GM12892 (cell line): ENCODE data around the gene KCTD7.
"Not testable (repeated sequence)": the region's sequence is repeated elsewhere in the genome, so short reads cannot be mapped to it uniquely, and the experiment has no call there.

Experiments
- POLR2A ChIP-seq: IDR thresholded peaks from 2 replicates; pipeline ENCODE4 v1.6.1; 2011; ENCODE audit warnings: low read depth, low read length, control low read depth
- POLR2AphosphoS5 ChIP-seq: IDR thresholded peaks from 2 replicates; pipeline ENCODE4 v1.6.1; 2011; ENCODE audit warnings: low read depth, low read length, control low read depth
- TAF1 ChIP-seq: IDR thresholded peaks from 2 replicates; pipeline ENCODE4 v1.6.1; 2011; ENCODE audit warnings: low read depth, mild to moderate bottlenecking, control low read depth, low read length, borderline replicate concordance

DNA sequence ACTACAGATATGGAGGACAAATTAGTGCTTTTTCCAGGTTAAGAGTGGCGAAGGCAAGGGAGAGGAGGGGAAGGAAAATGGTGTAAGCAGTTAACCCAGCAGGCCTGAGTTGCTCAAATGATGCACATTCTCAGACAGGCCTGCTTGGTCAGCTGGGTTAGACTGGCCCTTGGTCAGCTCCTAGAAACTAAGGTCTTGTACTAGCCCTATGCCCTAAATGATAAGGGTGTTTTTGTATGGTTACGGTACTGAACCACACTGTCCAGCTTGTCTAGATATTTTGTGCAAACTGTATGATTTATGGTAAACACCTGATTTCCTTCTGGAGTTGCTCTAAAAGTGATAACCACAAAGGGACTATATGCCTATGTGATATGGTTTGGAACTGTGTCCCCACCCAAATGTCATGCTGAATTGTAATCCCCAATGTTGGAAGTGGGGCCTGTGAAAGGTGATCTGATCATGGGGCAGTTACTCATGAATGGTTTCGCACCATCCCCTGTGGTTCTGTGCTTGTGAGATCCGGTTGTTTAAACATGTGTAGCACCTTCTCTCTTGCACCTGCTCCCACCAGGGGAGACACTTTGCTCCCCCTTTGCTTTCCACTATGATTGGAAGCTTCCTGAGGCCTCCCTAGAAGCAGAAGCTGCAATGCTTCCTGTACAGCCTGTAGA, 45.7 kb upstream of the KCTD7 start:
- not testable (repeated sequence) for TF ChIP-seq POLR2A, POLR2AphosphoS5, TAF1
